GM18858 (cell line): Measurements from ENCODE around the gene QPCTL.
A peak's percentile ranks its signal among the peaks of the same experiment; 100 is the strongest.

ENCODE experiments used
- ATAC-seq: cut with Tn5 transposase; IDR thresholded peaks from one replicate; pipeline ENCODE4 v1.9.1; 2021; ENCODE audit not compliant: unreplicated experiment

The QPCTL gene

DNA sequence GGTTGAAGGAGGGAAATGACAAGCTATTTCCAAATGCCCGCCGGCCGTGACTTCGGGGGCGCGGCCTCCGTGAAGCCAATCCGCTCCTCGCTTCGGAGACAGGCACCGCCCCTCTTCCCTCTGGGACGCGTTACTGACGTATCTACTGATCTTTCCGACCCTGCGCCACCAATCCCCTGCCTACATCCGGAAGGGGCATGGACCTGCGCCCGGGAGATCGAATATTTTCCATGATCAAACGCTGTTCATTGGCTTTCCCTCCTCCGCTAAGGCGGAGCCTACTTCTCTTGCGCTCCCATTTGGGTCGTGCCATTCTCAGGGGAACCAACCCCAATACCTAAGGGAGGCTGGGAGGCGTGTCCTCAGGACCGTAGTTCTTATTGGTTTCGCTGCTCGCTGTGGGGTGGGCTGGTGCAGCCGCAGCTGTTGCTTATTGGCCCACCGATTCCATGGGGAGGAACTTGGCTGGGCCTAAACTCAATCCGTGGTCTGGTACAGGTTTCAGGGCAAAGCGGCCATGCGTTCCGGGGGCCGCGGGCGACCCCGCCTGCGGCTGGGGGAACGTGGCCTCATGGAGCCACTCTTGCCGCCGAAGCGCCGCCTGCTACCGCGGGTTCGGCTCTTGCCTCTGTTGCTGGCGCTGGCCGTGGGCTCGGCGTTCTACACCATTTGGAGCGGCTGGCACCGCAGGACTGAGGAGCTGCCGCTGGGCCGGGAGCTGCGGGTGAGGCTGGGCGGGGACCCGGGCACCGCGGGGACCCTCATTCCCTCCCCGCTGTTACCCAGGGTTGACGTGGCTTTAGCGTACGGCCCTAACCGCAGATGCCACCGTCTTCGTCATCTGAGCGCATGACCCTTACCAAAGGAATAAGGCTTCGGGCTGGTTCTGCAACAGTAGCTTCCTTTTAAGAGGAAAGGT, at the start of gene QPCTL:
Gene QPCTL (plus strand): TSS at position 480 of the 919 bp plus-strand sequence. CDS start 38 bp downstream, at position 518.
- ATAC-seq: peak; percentile 74

- no peak for ATAC-seq
These were observed 49.2 kb upstream of the QPCTL start for GRCh38 chr19:45643024-45643926.

- ATAC-seq: no peak
These were observed 48.3 kb upstream of the QPCTL start for GRCh38 chr19:45643927-45644771.

- ATAC-seq: no peak
These were observed 47.3 kb upstream of the QPCTL start for GRCh38 chr19:45645068-45645630.

GRCh38 chr19:45645631-45646344, 46.7 kb upstream of the QPCTL start:
- ATAC-seq: no peak

- no peak for ATAC-seq
These were observed 46.1 kb upstream of the QPCTL start for GRCh38 chr19:45646345-45646698.

DNA sequence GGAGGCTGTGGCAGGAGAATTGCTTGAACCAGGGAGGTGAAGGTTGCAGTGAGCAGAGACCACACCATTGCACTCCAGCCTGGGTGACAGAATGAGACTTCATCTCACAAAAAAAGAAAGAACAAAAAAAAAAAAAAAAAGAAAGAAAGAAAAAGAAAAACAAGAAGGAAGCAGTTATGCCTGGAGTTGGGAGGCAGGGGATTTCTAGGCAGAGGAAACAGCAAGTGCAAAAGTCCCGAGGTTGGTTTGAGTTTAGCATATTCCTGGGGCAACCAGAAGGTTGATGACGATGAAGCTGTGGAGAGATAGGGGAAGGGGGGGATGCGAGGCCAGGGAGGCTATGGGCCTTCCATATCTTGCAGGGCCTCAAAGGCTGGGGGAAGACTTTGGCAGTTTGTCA, 41.7 kb upstream of the QPCTL start:
- ATAC-seq: no peak

GRCh38 chr19:45653634-45654033, 38.8 kb upstream of the QPCTL start:
- ATAC-seq: no peak

DNA sequence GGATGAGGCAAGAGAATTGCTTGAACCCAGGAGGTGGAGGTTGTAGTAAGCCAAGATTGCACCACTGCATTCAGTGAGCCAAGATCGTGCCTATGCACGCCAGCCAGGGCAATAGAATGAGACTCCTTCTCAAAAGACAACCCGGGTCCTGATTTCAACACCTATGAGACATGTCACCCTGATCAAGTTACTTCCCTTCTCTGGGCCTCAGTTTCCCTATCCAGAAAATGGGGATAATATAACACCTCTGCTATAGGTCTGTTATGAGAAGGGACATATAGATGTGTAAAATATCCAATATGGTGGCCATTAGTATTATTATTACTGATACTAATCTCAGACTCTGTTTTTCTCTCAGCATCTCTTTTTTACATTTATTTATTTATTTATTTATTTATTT, 37.4 kb upstream of the QPCTL start:
- no peak for ATAC-seq

DNA sequence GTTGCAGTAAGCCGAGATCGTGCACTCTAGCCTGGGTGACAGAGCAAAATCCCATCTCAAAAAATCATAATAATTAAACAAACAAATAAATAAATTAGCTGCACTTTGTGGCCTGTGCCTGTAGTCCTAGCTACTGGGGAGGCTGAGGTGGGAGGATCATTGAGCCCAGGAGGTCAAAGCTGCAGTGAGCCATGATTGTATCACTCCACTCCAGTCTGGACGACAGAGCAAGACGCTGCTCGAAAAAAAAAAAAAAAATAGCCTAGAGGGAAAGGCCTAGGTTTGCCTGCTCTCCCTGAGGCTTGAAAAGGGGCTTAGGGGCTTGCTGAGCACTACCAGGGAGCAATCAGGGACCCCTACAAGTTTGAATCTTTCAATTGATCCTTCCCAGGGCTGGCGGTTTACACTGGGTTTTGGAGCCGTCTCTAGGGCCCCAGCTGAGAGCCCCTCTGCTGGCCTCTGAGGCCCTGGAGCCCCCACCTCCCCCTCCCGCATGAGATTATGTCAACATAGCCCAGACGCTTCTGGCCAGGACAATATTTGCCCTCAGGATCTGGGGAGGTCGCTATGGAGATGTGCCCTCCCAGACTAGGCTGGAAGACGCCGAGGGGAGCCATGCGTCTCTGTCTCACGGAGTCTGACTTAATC, 34.8 kb upstream of the QPCTL start:
- ATAC-seq: no peak

DNA sequence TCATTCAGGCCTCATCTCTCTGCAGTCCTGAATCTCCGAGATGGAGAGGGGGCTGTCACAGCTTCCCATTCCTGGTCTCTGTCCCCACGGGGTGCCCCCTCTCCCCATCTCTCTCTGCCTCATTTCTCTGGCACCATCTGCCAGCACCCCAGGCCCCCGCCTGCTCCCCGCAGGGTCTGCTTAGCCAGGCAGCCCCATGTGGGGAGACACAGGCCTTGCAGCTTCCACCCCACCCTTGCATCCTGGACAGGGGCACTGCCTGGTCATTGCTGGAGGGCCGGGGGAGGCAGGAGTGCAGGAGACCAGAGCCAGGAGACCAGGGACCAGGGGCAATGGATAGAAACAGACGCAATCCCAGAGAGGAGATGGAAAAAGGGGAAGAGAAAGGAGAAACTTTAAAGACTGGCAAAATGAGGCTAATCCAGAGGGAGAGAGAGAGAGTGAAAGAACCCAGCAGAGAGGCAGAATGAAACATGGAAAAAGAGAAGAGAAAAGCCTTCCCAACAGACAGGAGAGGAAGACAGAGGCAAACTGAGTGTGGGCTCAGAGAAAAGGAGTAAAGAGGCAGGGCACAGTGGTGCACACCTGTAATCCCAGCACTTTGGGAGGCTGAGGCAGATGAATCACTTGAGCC, 33.3 kb upstream of the QPCTL start:
- no peak for ATAC-seq

DNA sequence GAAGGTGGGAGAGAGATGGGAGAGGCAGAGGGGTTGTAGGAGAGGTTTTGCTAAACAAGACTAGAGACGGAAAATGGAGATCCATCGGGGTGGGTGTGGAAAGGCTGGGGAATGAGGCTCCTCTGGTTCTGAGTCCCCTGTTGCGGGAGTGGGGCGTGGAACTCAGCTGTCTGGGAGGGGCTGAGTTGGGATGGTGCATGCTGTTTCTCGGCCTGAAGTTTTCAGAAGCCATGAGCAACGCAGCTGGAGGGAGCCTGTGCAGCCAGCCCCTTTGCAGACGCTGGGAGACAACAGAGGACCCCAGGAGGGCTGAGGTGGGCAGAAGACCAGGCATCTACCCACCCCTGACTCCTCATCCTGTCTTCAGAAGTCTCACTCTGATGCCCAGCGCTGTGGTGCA, 31.8 kb upstream of the QPCTL start:
- no peak for ATAC-seq

GRCh38 chr19:45663800-45664199, 28.7 kb upstream of the QPCTL start:
- ATAC-seq: no peak

- ATAC-seq: no peak
These were observed 27.9 kb upstream of the QPCTL start for GRCh38 chr19:45664575-45664974.

GRCh38 chr19:45667620-45668341, 24.7 kb upstream of the QPCTL start, which contains the start of gene GIPR:
GIPR (plus strand) TSS chr19:45668221; CDS start chr19:45669521, 1,300 bp downstream.
- ATAC-seq: no peak

DNA sequence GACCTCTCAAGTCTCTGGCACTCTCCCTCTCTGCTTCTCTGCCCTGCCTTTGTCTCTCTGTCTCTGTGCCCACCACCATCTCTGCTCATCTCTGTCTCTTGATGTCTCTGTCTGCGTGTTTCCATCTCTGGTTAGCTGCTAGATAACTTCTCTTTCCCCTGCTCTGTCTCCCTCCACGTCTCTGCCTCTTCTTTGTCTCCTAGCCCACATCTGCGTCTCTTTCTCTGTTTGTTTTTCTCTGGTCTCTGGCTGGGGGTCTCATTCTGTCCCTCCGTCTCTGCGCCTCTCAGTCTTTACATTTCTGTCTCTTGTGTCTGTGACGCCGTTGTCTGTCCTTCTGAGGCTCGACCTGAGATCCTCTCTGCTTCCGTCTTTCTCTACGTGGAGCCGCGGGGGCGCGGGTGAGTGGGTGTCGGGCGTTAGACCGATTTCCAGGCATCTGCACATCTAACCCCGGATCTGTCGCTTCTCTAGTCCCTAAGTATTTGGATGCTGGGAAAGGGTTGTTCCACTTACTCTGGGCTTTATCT, 24.1 kb upstream of the QPCTL start:
- ATAC-seq: no peak

- ATAC-seq: no peak
These were observed 21.6 kb upstream of the QPCTL start for GRCh38 chr19:45670670-45671453.
